Measurements from ENCODE around the gene C16orf92.
"Not testable (repeated sequence)": the region's sequence is repeated elsewhere in the genome, so short reads cannot be mapped to it uniquely, and the experiment has no call there.

The C16orf92 gene

GRCh38 chr16:30032083-30032819 lies 9.3 kb downstream of the C16orf92 start:
- H3K36me3 Mint-ChIP-seq (ENCODE audit: low read depth) = no peaks in the 10 kb centered on the region
- peaks cover 18% of the 10 kb centered on the region for H3K4me1 Mint-ChIP-seq
- H3K27me3 Mint-ChIP-seq (ENCODE audit: low read depth) = peaks cover 67% of the 10 kb centered on the region
- H3K9me3 Mint-ChIP-seq = no peaks in the 10 kb centered on the region
- peak overlapping the region in 1 of 3 experiments; percentile 59 for H3K27ac Mint-ChIP-seq
- peak overlapping the region; percentile 72 to 78 (median 72) for H3K4me3 Mint-ChIP-seq
- TF ChIP-seq CTCF (IDR thresholded peaks at IDR 0.05; ENCODE audit: unreplicated experiment in 3 of 3) = peak; percentile 68 to 82 (median 74)

GRCh38 chr16:30033270-30033669 lies 10.3 kb downstream of the C16orf92 start:
- H3K4me3 Mint-ChIP-seq = no peak overlapping the region
- TF ChIP-seq CTCF (IDR thresholded peaks at IDR 0.05; ENCODE audit: unreplicated experiment in 3 of 3) = no peak
- no peaks in the 10 kb centered on the region for H3K36me3 Mint-ChIP-seq (ENCODE audit: low read depth)
- H3K4me1 Mint-ChIP-seq = peaks cover 8% of the 10 kb centered on the region
- H3K27me3 Mint-ChIP-seq (ENCODE audit: low read depth) = peaks cover 58% of the 10 kb centered on the region
- no peaks in the 10 kb centered on the region for H3K9me3 Mint-ChIP-seq
- no peak overlapping the region for H3K27ac Mint-ChIP-seq

- H3K27ac Mint-ChIP-seq = no peak overlapping the region
- no peaks in the 10 kb centered on the region for H3K36me3 Mint-ChIP-seq (ENCODE audit: low read depth)
- H3K4me3 Mint-ChIP-seq = no peak overlapping the region
- H3K9me3 Mint-ChIP-seq = no peaks in the 10 kb centered on the region
- peaks cover 10% of the 10 kb centered on the region for H3K27me3 Mint-ChIP-seq (ENCODE audit: low read depth)
- H3K4me1 Mint-ChIP-seq = no peaks in the 10 kb centered on the region
- no peak for TF ChIP-seq CTCF (IDR thresholded peaks at IDR 0.05; ENCODE audit: unreplicated experiment in 3 of 3)
Measured at GRCh38 chr16:30040221-30040620, 17.2 kb downstream of the C16orf92 start.

GRCh38 chr16:30040690-30041089 lies 17.7 kb downstream of the C16orf92 start:
- H3K4me1 Mint-ChIP-seq; H3K9me3 Mint-ChIP-seq; H3K36me3 Mint-ChIP-seq (ENCODE audit: low read depth); H3K27me3 Mint-ChIP-seq (ENCODE audit: low read depth); H3K27ac Mint-ChIP-seq; H3K4me3 Mint-ChIP-seq: not testable (repeated sequence)

GRCh38 chr16:30041841-30042240 lies 18.8 kb downstream of the C16orf92 start:
- peaks cover 3% of the 10 kb centered on the region for H3K27me3 Mint-ChIP-seq (ENCODE audit: low read depth)
- H3K4me1 Mint-ChIP-seq = no peaks in the 10 kb centered on the region
- no peaks in the 10 kb centered on the region for H3K36me3 Mint-ChIP-seq (ENCODE audit: low read depth)
- no peak overlapping the region for H3K4me3 Mint-ChIP-seq
- TF ChIP-seq CTCF (IDR thresholded peaks at IDR 0.05; ENCODE audit: unreplicated experiment in 3 of 3) = peak; percentile 46 to 56 (median 50)
- no peaks in the 10 kb centered on the region for H3K9me3 Mint-ChIP-seq
- no peak overlapping the region for H3K27ac Mint-ChIP-seq

- Mint-ChIP-seq H3K4me1 (peaks cover 6% of the 10 kb centered on the region), H3K27ac (no peak overlapping the region), H3K36me3 (ENCODE audit: low read depth) (no peaks in the 10 kb centered on the region), H3K9me3 (no peaks in the 10 kb centered on the region), H3K4me3 (no peak overlapping the region), H3K27me3 (ENCODE audit: low read depth) (peaks cover 5% of the 10 kb centered on the region)
- no peak for TF ChIP-seq CTCF (IDR thresholded peaks at IDR 0.05; ENCODE audit: unreplicated experiment in 3 of 3)
Measured at GRCh38 chr16:30046178-30046577, 23.2 kb downstream of the C16orf92 start.
